Measurements from ENCODE around the gene BCAS4.

Gene BCAS4

DNA sequence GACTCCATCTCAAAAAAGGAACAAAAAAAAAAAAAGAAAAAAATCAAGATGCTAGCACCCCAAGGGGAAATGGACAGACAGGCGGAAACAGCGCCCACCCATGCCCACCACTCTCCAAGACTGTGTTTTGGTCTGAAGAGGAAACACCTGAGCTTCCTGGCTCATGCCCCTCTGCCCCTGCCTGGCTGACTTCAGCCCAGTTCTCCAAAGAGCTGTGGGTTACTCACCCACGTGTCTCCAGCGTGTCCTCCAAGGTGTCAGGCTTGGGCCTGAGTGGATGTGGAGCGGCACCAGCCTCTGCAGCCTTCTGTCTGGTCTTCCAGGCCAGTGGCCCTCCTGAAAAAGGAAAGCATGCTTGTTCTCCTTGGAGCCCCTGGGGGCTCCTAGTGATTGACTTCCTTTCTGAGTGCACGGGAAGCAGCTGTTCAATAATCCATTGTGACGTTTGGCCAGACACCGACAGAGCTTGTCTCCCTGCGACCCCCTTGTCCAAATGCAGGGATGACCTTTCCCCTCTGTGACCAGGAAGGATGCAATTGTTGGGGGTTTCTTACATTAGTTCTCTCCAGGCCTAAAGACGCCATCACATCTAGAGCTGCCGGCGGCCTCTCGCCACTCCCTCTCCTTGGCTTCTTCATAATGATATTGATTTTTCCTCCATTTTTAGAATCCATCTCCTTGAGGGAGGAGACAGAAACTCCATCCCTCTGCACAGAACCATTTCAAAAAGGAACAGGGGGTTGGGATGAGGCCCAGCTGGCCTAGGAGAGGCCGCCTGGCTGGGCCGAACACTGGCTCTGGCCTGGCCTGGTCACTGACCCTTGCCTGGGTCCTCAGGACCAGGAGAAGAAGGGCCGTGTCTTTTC lies 77.9 kb downstream of the BCAS4 start:
- H3K36me3 ChIP-seq (ENCODE audit: control insufficient read depth, low read length) = peaks cover 84% of the 10 kb centered on the region
- no peak overlapping the region for H3K4me2 ChIP-seq (ENCODE audit: low read length)
- peaks cover 45% of the 10 kb centered on the region for H3K79me2 ChIP-seq (ENCODE audit: control insufficient read depth, low read length)
- no peak for TF ChIP-seq EZH2phosphoT487 (IDR thresholded peaks at IDR 0.05; ENCODE audit: borderline replicate concordance, low read length)
- TF ChIP-seq, protein P1, sequence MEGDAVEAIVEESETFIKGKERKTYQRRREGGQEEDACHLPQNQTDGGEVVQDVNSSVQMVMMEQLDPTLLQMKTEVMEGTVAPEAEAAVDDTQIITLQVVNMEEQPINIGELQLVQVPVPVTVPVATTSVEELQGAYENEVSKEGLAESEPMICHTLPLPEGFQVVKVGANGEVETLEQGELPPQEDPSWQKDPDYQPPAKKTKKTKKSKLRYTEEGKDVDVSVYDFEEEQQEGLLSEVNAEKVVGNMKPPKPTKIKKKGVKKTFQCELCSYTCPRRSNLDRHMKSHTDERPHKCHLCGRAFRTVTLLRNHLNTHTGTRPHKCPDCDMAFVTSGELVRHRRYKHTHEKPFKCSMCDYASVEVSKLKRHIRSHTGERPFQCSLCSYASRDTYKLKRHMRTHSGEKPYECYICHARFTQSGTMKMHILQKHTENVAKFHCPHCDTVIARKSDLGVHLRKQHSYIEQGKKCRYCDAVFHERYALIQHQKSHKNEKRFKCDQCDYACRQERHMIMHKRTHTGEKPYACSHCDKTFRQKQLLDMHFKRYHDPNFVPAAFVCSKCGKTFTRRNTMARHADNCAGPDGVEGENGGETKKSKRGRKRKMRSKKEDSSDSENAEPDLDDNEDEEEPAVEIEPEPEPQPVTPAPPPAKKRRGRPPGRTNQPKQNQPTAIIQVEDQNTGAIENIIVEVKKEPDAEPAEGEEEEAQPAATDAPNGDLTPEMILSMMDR (IDR thresholded peaks at IDR 0.05; ENCODE audit: low read depth, low read length, poor library complexity, severe bottlenecking) = no peak
- no peaks in the 10 kb centered on the region for H4K20me1 ChIP-seq (ENCODE audit: control insufficient read depth, insufficient read depth, low read depth, low read length)
- peaks cover 2% of the 10 kb centered on the region; the same call in 1 of the 2 replicates for H3F3A ChIP-seq (ENCODE audit: control insufficient read depth, insufficient read depth)
- no peak overlapping the region for H3K4me3 ChIP-seq (ENCODE audit: low read length)
- peak overlapping the region; percentile 67 for H3K27ac ChIP-seq (ENCODE audit: low read depth, low read length)
- no peaks in the 10 kb centered on the region for H3K9me2 ChIP-seq (replicated peaks; ENCODE audit: control insufficient read depth, low read length)
- no peaks in the 10 kb centered on the region for H3K27me3 ChIP-seq (ENCODE audit: control insufficient read depth, low read length)
- H3K4me1 ChIP-seq (ENCODE audit: control insufficient read depth, low read length) = peaks cover 42% of the 10 kb centered on the region
- H3K9me3 ChIP-seq (ENCODE audit: control insufficient read depth, insufficient read depth, low read length) = no peaks in the 10 kb centered on the region

DNA sequence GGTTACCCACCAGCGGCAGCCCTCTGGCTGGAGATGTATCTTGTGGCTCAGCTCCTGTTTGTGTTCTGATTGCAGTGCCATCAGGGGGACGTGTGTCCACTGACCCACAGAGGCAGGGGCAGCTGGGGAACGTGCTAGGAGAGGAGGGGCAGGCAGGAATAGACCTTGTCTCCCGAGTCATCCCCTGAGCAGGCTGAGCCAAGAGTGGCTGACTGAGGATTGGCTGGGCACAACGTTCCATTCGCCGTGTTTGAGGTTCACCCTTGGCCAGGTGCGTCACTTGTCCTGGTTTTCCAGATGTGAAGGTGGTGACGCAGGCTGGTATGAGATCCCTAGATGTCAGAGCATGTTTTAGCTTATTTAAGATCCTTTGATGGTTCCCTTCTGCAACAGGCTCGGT lies 78.7 kb downstream of the BCAS4 start:
- Histone ChIP-seq H3K4me3 (ENCODE audit: low read length) (no peak overlapping the region), H3K9me3 (ENCODE audit: control insufficient read depth, insufficient read depth, low read length) (no peaks in the 10 kb centered on the region), H3K27me3 (ENCODE audit: control insufficient read depth, low read length) (no peaks in the 10 kb centered on the region), H4K20me1 (ENCODE audit: control insufficient read depth, insufficient read depth, low read depth, low read length) (no peaks in the 10 kb centered on the region), H3K9me2 (replicated peaks; ENCODE audit: control insufficient read depth, low read length) (no peaks in the 10 kb centered on the region), H3K79me2 (ENCODE audit: control insufficient read depth, low read length) (peaks cover 37% of the 10 kb centered on the region), H3F3A (ENCODE audit: control insufficient read depth, insufficient read depth) (peaks cover 2% of the 10 kb centered on the region; the same call in 1 of the 2 replicates), H3K36me3 (ENCODE audit: control insufficient read depth, low read length) (peaks cover 86% of the 10 kb centered on the region), H3K27ac (ENCODE audit: low read depth, low read length) (no peak overlapping the region; the same call in 1 of the 2 replicates), H3K4me2 (ENCODE audit: low read length) (no peak overlapping the region), H3K4me1 (ENCODE audit: control insufficient read depth, low read length) (peaks cover 42% of the 10 kb centered on the region)
- no peak for TF ChIP-seq EZH2phosphoT487 (IDR thresholded peaks at IDR 0.05; ENCODE audit: borderline replicate concordance, low read length)
- TF ChIP-seq, protein P1 (IDR thresholded peaks at IDR 0.05; ENCODE audit: low read depth, low read length, poor library complexity, severe bottlenecking) = no peak

DNA sequence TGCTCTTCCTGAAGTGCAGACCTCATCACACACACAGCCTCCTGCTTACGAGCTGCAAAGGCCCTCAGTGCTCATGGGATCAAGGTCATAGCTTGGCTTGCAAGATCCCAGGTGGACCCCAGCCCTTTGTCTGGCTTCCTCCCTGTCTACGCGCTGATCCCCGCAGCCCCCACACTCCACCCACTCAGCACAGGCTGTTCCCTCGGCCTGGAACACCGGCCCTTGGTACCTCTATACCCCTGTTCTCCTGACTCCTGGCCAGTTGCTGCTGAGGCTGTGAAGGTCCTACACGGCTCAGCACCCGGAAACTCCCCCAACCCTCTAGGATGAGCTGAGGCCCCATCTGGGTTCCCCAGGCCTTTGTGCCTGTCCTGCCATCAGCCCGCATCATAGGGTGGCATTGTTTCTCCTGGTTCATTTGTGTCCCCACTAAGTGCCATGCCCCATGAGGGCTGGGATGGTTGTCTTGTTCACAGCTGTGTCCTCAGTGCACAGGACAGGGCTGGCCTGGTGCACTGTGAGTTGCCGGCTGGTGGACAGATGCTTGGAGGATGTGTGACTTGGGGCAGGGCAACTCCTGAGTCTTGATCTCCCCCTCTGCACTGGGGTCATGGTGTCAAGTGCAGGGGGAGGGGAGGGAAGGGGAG lies 79.4 kb downstream of the BCAS4 start:
- Histone ChIP-seq H3K4me2 (ENCODE audit: low read length) (no peak overlapping the region), H3K27me3 (ENCODE audit: control insufficient read depth, low read length) (no peaks in the 10 kb centered on the region)

More for the DNA sequence above, 79.4 kb downstream of the BCAS4 start:
- Histone ChIP-seq H3K9me3 (ENCODE audit: control insufficient read depth, insufficient read depth, low read length) (no peaks in the 10 kb centered on the region), H4K20me1 (ENCODE audit: control insufficient read depth, insufficient read depth, low read depth, low read length) (no peaks in the 10 kb centered on the region), H3K36me3 (ENCODE audit: control insufficient read depth, low read length) (peaks cover 85% of the 10 kb centered on the region), H3F3A (ENCODE audit: control insufficient read depth, insufficient read depth) (peaks cover 2% of the 10 kb centered on the region; the same call in 1 of the 2 replicates), H3K79me2 (ENCODE audit: control insufficient read depth, low read length) (peaks cover 31% of the 10 kb centered on the region), H3K27ac (ENCODE audit: low read depth, low read length) (no peak overlapping the region), H3K9me2 (replicated peaks; ENCODE audit: control insufficient read depth, low read length) (no peaks in the 10 kb centered on the region), H3K4me1 (ENCODE audit: control insufficient read depth, low read length) (peaks cover 35% of the 10 kb centered on the region), H3K4me3 (ENCODE audit: low read length) (no peak overlapping the region)
- TF ChIP-seq EZH2phosphoT487 (IDR thresholded peaks at IDR 0.05; ENCODE audit: borderline replicate concordance, low read length) = no peak
- TF ChIP-seq, protein P1 (IDR thresholded peaks at IDR 0.05; ENCODE audit: low read depth, low read length, poor library complexity, severe bottlenecking) = no peak

Measured in DOHH2 (cell line).